GM12891 (cell line): Measurements from ENCODE around the gene BOD1.

Experiments used
- POLR2A ChIP-seq: IDR thresholded peaks from 2 replicates; pipeline ENCODE4 v1.6.1; 2011; ENCODE audit warnings: low read depth, low read length, control low read depth
- TAF1 ChIP-seq: IDR thresholded peaks from 2 replicates; pipeline ENCODE4 v1.6.1; 2011; ENCODE audit warnings: low read depth, low read length, control low read depth

DNA sequence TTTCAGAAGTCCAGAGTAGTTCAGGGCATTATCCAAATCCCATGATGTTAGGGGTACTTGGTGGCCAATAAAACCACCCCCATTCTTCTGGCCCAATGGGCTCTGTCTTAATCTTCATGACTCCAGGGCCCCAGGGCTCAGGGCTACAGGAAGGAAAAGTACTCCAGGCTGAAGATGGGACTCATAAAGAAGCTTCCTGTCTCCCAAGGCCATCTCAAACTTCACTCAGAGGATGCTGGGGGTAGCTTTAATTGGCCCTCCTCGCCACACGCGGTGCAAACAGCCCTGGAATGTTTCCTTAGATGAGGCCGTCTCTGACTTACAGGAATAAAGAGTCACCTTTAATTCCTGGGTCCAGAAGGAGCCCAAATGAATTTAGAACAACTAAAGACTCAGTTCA is 52.3 kb downstream of the BOD1 start:
- TF ChIP-seq TAF1 (no peak), POLR2A (no peak)
